Ovary (tissue), 9 donors: ENCODE results near the gene MAN1B1. TPM values are rescaled to one million over a fixed set of nuclear protein-coding genes. Genes with fewer than 3 reads are reported as not detected.

ENCODE experiments used
- DNase-seq, 5 donors: peaks; one replicate each; pipeline ENCODE4 v3.0.0-alpha.2; 2019 to 2020
- H3K27ac ChIP-seq, 2 donors: fragments of 200-600 bp; one replicate each; pipeline versions ENCODE4 v1.5.1 to v1.8.0; 2019 to 2022
- H3K27me3 ChIP-seq: fragments of 200-600 bp; one replicate; pipeline ENCODE4 v1.8.0; 2022
- H3K36me3 ChIP-seq: fragments of 200-600 bp; sonication (generic); one replicate; pipeline ENCODE4 v1.5.1; 2019
- H3K4me1 ChIP-seq: one replicate; pipeline ENCODE4 v1.8.1; 2013; ENCODE audit warnings: mild to moderate bottlenecking, moderate library complexity; ENCODE audit not compliant: insufficient read depth
- H3K4me3 ChIP-seq: fragments of 200-600 bp; sonication (generic); one replicate; pipeline ENCODE4 v1.5.1; 2017
- H3K9me3 ChIP-seq, 2 donors: fragments of 200-600 bp in 1 of 2; sonication (generic) in 1 of 2; one replicate each; pipeline versions ENCODE4 v1.5.1 to v1.8.1; 2013 to 2019; ENCODE audit warnings: mild to moderate bottlenecking in 1 of 2, moderate library complexity in 1 of 2
- CTCF ChIP-seq, 3 donors: fragments of 450-650 bp in 2 of 3; fragments of 200-600 bp in 1 of 3; IDR thresholded peaks; one replicate each; pipeline versions ENCODE4 v1.5.1 to v1.8.0; 2016 to 2022; ENCODE audit warnings: antibody characterized with exemption in 3 of 3, mild to moderate bottlenecking in 1 of 3
- EP300 ChIP-seq: sonication (generic); formaldehyde crosslinking; IDR thresholded peaks from one replicate; pipeline ENCODE4 v1.6.1; 2017; ENCODE audit warnings: antibody characterized with exemption
- POLR2A ChIP-seq: fragments of 450-650 bp; IDR thresholded peaks from one replicate; pipeline ENCODE4 v1.6.1; 2017; ENCODE audit warnings: antibody characterized with exemption, mild to moderate bottlenecking, moderate library complexity
- WGBS, 3 donors: extraction: QIAGEN DNeasy Blood & Tissue Kit in 1 of 3; methylation state at CpG; one replicate each; pipeline versions ENCODE4 v1.1.5 to v1.1.7; 2013 to 2017; 5-methylcytosine and 5-hydroxymethylcytosine counted together
- intact Hi-C, 4 donors: fragments of 100-400 bp; cut with DNase I; formaldehyde crosslinking; loops; one replicate each; pipeline versions ENCODE4 v1.11.0 to v1.15.1; 2022 to 2023
- polyA plus RNA-seq, 2 donors: library from polyadenylated mRNA; stranded (reverse); fragments of 200-250 nt in 1 of 2; fragments of 350-450 nt in 1 of 2; fragmentation: Illumina TruSeq in 1 of 2; extraction: RNeasy Lipid Tissue Mini Kit (QIAGEN cat#74804) in 1 of 2; gene quantifications; one replicate each; pipeline ENCODE4 v1.2.3, GENCODE V29; 2013 to 2014
- total RNA-seq, 7 donors: library from RNA; depleted of rRNA in 2 of 7; stranded (reverse); fragments of >200 nt in 2 of 7; fragmentation: NEBNext Ultra II Directional in 3 of 7; extraction: Animal tissue kit (Norgen Biotek cat#: 25700) in 3 of 7; gene quantifications; one replicate each; pipeline versions ENCODE4 v1.1.0 to v1.2.4, GENCODE V29; 2016 to 2023
- donor health status: DM: no; HTN: no; CAD: no; lungs with moderate emphysema.
- donor health status: DM: no; HTN: no; CAD: no.
- donor health status: Bipolar disorder and iron deficiency.
- donor health status: DM: yes; HTN: yes; CAD: no.
- donor health status: DM: no; HTN: no; CAD: no.
- donor health status: DM: yes; HTN: yes; CAD: no.

The MAN1B1 gene
- total and polyA plus RNA-seq, 9 donors, result 30.2 to 109 (median 39.7) TPM

DNA sequence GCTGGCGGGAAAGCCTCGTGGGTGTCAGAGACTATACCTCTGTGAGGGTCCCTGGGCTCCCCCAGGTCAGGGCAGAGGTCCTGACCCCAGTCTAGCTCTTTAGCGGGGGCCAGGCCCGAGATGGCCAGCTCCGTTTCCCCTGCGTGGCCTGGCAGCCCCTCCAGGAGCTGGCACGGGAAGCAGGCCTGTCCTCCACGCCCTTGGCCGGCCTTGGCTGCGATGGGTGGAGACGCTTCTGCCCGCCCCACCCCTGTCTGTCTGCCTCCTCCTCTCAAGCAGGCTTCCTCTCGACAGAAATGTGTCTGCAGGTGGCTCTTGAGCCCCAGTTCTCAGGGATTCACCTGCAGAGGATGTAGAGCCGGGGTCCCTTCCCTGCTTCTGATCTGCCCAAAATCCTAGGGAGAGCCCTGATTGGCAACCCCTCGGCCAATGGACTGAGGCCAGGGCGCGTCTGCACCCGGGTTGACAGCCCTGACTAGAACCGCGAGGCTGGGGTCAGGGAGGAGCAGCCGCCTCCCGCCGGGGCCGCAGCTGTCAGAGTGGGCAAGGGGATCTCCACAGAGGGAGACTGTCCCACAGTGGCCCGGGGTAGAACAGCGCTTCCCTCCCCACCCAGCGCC, 49.6 kb downstream of the MAN1B1 start:
- H3K27me3 ChIP-seq, result peaks cover 3% of the 10 kb centered on the region

DNA sequence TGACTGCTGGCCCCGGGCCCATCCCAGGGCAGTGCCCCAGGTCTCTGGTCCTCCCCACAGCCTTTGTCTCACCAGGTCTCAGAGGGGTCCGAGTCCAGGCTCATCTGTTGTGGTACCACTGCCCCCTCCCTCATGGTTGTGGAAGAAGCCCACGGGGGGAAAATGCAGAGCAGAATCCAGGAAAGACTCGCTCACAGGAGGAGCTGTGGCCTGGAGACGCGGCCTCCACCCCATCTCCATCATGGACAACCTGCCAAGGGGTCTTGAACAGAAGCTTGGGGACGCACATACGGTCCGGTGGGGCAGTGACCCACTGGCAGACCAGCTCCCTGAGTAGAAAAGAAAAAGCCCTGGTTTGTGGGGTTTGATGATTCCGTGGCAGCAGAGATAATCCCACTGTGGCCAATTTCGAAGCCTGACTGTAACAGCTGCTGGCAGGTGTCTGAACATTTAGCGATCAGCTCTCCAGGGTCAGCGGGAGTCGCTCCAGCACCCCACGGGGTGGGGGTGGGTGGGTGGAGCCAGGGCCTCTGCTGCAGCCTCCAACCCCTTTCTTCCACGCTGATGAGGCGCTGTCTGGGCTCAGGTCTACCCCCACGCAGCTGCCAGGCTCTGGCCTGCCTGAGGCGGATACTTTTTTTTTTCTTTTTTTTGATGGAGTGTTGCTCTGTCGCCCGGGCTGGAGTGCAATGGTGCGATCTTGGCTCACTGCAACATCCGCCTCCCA, 50.3 kb downstream of the MAN1B1 start:
- Histone ChIP-seq H3K9me3 (no peaks in the 10 kb centered on the region), H3K27ac (no peak overlapping the region), H3K4me3 (no peak overlapping the region), H3K4me1 (peaks cover 8% of the 10 kb centered on the region), H3K27me3 (peaks cover 3% of the 10 kb centered on the region), H3K36me3 (no peaks in the 10 kb centered on the region)
- no peak for TF ChIP-seq EP300
- no peak for TF ChIP-seq CTCF (IDR thresholded peaks at IDR 0.05)
- TF ChIP-seq POLR2A, result no peak
- WGBS, 3 donors, result 46 to 59% (median 51%) methylated on average over 21 to 23 of the region's 23 CpGs
- intact Hi-C loops, result no loop called here
- DNase-seq, result no peak

More for the DNA sequence above, 49.6 kb downstream of the MAN1B1 start:
- H3K27ac ChIP-seq, result no peak overlapping the region
- 28 to 31% (median 29%) methylated on average over 20 to 27 of the region's 27 CpGs for WGBS, 3 donors
- DNase-seq, result no peak
- H3K4me1 ChIP-seq, result peaks cover 8% of the 10 kb centered on the region
- TF ChIP-seq EP300 (no peak), POLR2A (no peak), CTCF (IDR thresholded peaks at IDR 0.05) (no peak)
- H3K4me3 ChIP-seq, result no peak overlapping the region
- no peaks in the 10 kb centered on the region for H3K36me3 ChIP-seq
- no peaks in the 10 kb centered on the region for H3K9me3 ChIP-seq
- intact Hi-C loops, result no loop called here

GRCh38 chr9:137138058-137138721, 51.4 kb downstream of the MAN1B1 start:
- TF ChIP-seq EP300 (no peak), CTCF (IDR thresholded peaks at IDR 0.05) (no peak), POLR2A (no peak)
- DNase-seq, result no peak
- H3K9me3 ChIP-seq, result no peaks in the 10 kb centered on the region
- intact Hi-C loops, result no loop called here
- H3K27me3 ChIP-seq, result peaks cover 3% of the 10 kb centered on the region
- no peak overlapping the region for H3K27ac ChIP-seq
- H3K36me3 ChIP-seq, result no peaks in the 10 kb centered on the region
- H3K4me1 ChIP-seq, result peaks cover 8% of the 10 kb centered on the region
- no peak overlapping the region for H3K4me3 ChIP-seq
- 3 to 4% (median 4%) methylated on average over 24 to 25 of the region's 25 CpGs for WGBS, 3 donors

DNA sequence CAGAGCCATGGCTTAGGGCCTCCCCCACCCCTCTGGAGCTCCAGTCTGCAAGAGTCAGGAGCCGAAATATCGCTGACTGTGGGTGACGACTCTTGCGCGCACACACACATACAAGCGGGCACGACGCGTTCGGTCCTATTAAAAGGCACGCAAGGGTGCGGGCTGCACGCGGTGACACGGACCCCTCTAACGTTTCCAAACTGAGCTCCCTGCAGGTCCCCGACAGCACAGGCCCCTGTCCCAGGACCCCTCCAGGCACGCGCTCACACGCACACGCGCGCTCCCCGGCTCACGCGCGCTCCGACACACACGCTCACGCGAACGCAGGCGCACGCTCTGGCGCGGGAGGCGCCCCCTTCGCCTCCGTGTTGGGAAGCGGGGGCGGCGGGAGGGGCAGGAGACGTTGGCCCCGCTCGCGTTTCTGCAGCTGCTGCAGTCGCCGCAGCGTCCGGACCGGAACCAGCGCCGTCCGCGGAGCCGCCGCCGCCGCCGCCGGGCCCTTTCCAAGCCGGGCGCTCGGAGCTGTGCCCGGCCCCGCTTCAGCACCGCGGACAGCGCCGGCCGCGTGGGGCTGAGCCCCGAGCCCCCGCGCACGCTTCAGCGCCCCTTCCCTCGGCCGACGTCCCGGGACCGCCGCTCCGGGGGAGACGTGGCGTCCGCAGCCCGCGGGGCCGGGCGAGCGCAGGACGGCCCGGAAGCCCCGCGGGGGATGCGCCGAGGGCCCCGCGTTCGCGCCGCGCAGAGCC, 52.1 kb downstream of the MAN1B1 start, which contains the start of gene GRIN1:
Gene GRIN1, plus strand, starts transcription at position 433 of the 746 bp plus-strand sequence. CDS start 333 bp downstream, outside the sequence.
- Histone ChIP-seq H3K27ac (no peak within 1 kb of the TSS), H3K27me3 (peaks cover 3% of the 10 kb centered on the region), H3K36me3 (no peaks in the 10 kb centered on the region), H3K4me3 (no peak within 1 kb of the TSS), H3K4me1 (peaks cover 8% of the 10 kb centered on the region), H3K9me3 (no peaks in the 10 kb centered on the region)
- intact Hi-C loops, result no loop called here
- TF ChIP-seq POLR2A (no peak), CTCF (IDR thresholded peaks at IDR 0.05) (no peak), EP300 (no peak)
- DNase-seq, result peak in 4 of 5 donors; percentile 32 to 76 (median 61)
- WGBS, 3 donors, result 2 to 4% (median 2%) methylated on average over 68 to 104 of the region's 104 CpGs
